ENCODE data around the gene LCTL.

LCTL gene

DNA sequence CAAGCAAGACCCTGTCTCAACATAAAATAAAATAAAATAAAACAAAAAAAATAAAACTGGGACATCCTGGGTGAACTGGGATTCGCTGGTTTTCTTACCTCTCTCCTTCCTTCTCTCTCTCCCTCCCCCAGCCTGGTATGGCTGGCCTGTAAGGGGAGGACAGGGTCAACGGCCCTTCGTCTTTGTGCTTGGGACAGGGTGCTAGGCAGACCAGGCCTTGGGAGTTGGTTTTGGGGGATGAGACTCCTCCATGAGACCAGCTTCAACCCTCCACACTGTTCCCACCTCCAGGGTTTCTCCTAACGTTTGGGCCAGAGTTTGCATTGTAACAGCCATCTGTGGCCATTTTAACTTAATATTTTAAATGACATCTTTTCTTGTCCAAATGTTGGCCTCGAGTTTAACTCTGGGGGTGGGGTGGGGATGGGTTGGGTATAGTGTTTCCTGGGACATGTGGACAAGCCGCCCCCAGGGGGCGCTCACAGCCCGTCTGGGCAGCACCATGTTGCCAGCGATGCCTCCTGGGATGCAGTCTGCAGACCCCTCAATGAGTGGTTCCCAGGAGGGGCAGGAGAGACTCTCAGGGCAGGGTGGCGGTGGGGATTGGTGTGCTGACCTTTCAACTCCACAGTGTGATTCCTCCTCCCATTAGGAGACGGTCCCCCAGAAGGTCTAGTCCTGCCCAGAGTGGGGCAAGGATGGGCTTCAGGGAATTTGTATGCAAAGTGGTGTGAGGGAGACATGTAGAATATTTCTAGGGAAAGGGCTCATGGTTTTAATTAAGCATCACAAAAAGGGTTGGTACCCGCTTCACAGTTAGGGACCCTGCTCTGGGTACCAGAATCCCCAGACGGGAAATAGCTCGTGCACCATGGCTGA lies 37.7 kb upstream of the LCTL start:
- Histone ChIP-seq H3K27ac (ENCODE audit: low read length, poor library complexity, severe bottlenecking) (no peak overlapping the region), H3K79me1 (replicated peaks; ENCODE audit: low read length, poor library complexity, severe bottlenecking) (no peaks in the 10 kb centered on the region)
- WGBS: 38% methylated on average over 11 of the region's 14 CpGs

DNA sequence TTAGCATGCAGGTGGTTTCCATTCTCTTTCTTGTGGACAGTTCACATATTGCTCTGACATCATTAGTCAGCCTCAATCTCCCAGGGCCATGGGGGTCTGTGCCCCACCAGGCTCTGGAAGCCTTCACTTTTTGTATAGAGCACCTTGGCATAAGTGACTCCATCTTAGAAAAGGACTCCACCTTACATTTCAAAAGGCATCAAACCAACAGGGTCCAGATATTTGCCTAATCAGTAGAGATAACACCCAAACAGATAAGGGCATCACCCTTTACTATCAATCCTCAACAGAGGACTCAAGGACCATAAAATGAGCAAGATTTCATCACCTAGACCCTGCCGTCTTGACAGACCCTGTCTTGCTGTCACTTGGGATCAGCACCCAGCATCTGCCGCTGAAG lies 35.7 kb upstream of the LCTL start:
- H2BK120ac ChIP-seq (ENCODE audit: low read depth, low read length): no peak overlapping the region
- H3K23ac ChIP-seq (ENCODE audit: low read length in 2 of 2): no peak overlapping the region
- H2AFZ ChIP-seq (ENCODE audit: low read depth, low read length): no peak overlapping the region
- no peak overlapping the region for H3K14ac ChIP-seq (ENCODE audit: low read length in 2 of 2)
- H3K4me1 ChIP-seq (ENCODE audit: control insufficient read depth, insufficient read depth, low read depth, low read length): no peaks in the 10 kb centered on the region
- no peak overlapping the region for H2AK5ac ChIP-seq (ENCODE audit: low read length, severe bottlenecking)
- 20% methylated on average over 2 of the region's 2 CpGs for WGBS
- H3K9me3 ChIP-seq (ENCODE audit: control insufficient read depth, low read length): no peaks in the 10 kb centered on the region
- H2BK15ac ChIP-seq (ENCODE audit: low read depth, poor library complexity, severe bottlenecking): no peak overlapping the region
- H3K9ac ChIP-seq (ENCODE audit: low read length): no peak overlapping the region
- H2BK5ac ChIP-seq (ENCODE audit: low read depth, low read length, poor library complexity, severe bottlenecking): no peak overlapping the region
- H4K8ac ChIP-seq (ENCODE audit: low read length): no peak overlapping the region
- H2BK12ac ChIP-seq (ENCODE audit: low read length in 2 of 2): no peak overlapping the region
- peaks cover 19 to 21% of the 10 kb centered on the region in 2 experiments for H3K27me3 ChIP-seq (ENCODE audit: control insufficient read depth in 1 of 2, insufficient read depth in 1 of 2, low read length in 2 of 2)
- H3K79me1 ChIP-seq (replicated peaks; ENCODE audit: low read length, poor library complexity, severe bottlenecking): no peaks in the 10 kb centered on the region
- no peak overlapping the region for H4K91ac ChIP-seq (ENCODE audit: low read length)
- no peak overlapping the region for H3K18ac ChIP-seq (ENCODE audit: low read depth in 1 of 2, low read length in 2 of 2)
- no peak overlapping the region for H3K27ac ChIP-seq (ENCODE audit: low read length, poor library complexity, severe bottlenecking)
- no peak overlapping the region for H3K4me3 ChIP-seq (ENCODE audit: insufficient read depth in 1 of 2, low read depth in 1 of 2, low read length in 2 of 2)
- H3K4me2 ChIP-seq (ENCODE audit: low read length, poor library complexity, severe bottlenecking): no peak overlapping the region
- DNase-seq: no peak
- H3K4ac ChIP-seq (ENCODE audit: low read depth in 1 of 2, low read length in 2 of 2): no peak overlapping the region
- H3K36me3 ChIP-seq (ENCODE audit: control insufficient read depth in 1 of 2, insufficient read depth in 2 of 2, low read depth in 1 of 2, low read length in 2 of 2): no peaks in the 10 kb centered on the region

More for the DNA sequence above, 37.7 kb upstream of the LCTL start:
- no peak overlapping the region for H3K23ac ChIP-seq (ENCODE audit: low read length in 2 of 2)
- H3K27me3 ChIP-seq (ENCODE audit: control insufficient read depth in 1 of 2, insufficient read depth in 1 of 2, low read length in 2 of 2): peaks cover 19 to 21% of the 10 kb centered on the region in 2 experiments
- H2BK15ac ChIP-seq (ENCODE audit: low read depth, poor library complexity, severe bottlenecking): no peak overlapping the region
- H3K4me2 ChIP-seq (ENCODE audit: low read length, poor library complexity, severe bottlenecking): no peak overlapping the region
- no peak overlapping the region for H2BK120ac ChIP-seq (ENCODE audit: low read depth, low read length)
- H4K8ac ChIP-seq (ENCODE audit: low read length): peak overlapping the region; percentile 1
- H2AFZ ChIP-seq (ENCODE audit: low read depth, low read length): no peak overlapping the region
- no peaks in the 10 kb centered on the region for H3K4me1 ChIP-seq (ENCODE audit: control insufficient read depth, insufficient read depth, low read depth, low read length)
- no peak overlapping the region for H3K9ac ChIP-seq (ENCODE audit: low read length)
- no peaks in the 10 kb centered on the region for H3K9me3 ChIP-seq (ENCODE audit: control insufficient read depth, low read length)
- H3K18ac ChIP-seq (ENCODE audit: low read depth in 1 of 2, low read length in 2 of 2): no peak overlapping the region
- no peak overlapping the region for H2BK5ac ChIP-seq (ENCODE audit: low read depth, low read length, poor library complexity, severe bottlenecking)
- H3K4ac ChIP-seq (ENCODE audit: low read depth in 1 of 2, low read length in 2 of 2): no peak overlapping the region
- DNase-seq: peak; percentile 66
- no peak overlapping the region for H3K14ac ChIP-seq (ENCODE audit: low read length in 2 of 2)
- no peak overlapping the region for H2BK12ac ChIP-seq (ENCODE audit: low read length in 2 of 2)
- H3K4me3 ChIP-seq (ENCODE audit: insufficient read depth in 1 of 2, low read depth in 1 of 2, low read length in 2 of 2): no peak overlapping the region
- no peak overlapping the region for H2AK5ac ChIP-seq (ENCODE audit: low read length, severe bottlenecking)
- H3K36me3 ChIP-seq (ENCODE audit: control insufficient read depth in 1 of 2, insufficient read depth in 2 of 2, low read depth in 1 of 2, low read length in 2 of 2): no peaks in the 10 kb centered on the region
- no peak overlapping the region for H4K91ac ChIP-seq (ENCODE audit: low read length)

DNA sequence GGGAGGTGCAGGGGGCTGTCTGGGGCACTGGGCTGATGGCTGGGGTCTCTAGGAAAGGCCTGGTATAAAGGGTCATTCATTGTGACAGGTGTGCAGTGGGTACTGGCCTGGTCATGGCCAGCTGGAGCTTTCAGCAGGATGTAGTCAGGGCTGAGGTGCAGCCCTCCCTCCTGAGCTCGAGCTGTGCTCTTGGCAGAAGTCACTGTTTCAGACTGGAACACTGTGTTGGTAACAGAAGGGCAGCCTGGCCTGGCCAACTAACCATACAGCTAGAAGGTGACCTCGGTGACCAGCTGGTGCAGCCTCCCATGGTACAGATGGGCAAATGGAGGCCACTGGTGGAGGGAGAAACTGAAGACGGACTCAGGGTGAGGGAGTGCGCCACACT lies 34.4 kb upstream of the LCTL start:
- Histone ChIP-seq H2BK15ac (ENCODE audit: low read depth, poor library complexity, severe bottlenecking) (no peak overlapping the region), H3K36me3 (ENCODE audit: control insufficient read depth in 1 of 2, insufficient read depth in 2 of 2, low read depth in 1 of 2, low read length in 2 of 2) (no peaks in the 10 kb centered on the region), H2AFZ (ENCODE audit: low read depth, low read length) (no peak overlapping the region), H3K4me3 (ENCODE audit: insufficient read depth in 1 of 2, low read depth in 1 of 2, low read length in 2 of 2) (no peak overlapping the region), H3K4ac (ENCODE audit: low read depth in 1 of 2, low read length in 2 of 2) (no peak overlapping the region), H3K9me3 (ENCODE audit: control insufficient read depth, low read length) (no peaks in the 10 kb centered on the region), H3K9ac (ENCODE audit: low read length) (no peak overlapping the region), H3K27me3 (ENCODE audit: control insufficient read depth in 1 of 2, insufficient read depth in 1 of 2, low read length in 2 of 2) (peaks cover 19 to 21% of the 10 kb centered on the region in 2 experiments), H2BK5ac (ENCODE audit: low read depth, low read length, poor library complexity, severe bottlenecking) (no peak overlapping the region), H3K23ac (ENCODE audit: low read length in 2 of 2) (no peak overlapping the region), H3K79me1 (replicated peaks; ENCODE audit: low read length, poor library complexity, severe bottlenecking) (no peaks in the 10 kb centered on the region), H4K8ac (ENCODE audit: low read length) (no peak overlapping the region), H3K4me1 (ENCODE audit: control insufficient read depth, insufficient read depth, low read depth, low read length) (no peaks in the 10 kb centered on the region), H3K18ac (ENCODE audit: low read depth in 1 of 2, low read length in 2 of 2) (no peak overlapping the region), H3K14ac (ENCODE audit: low read length in 2 of 2) (peak overlapping the region in 1 of 2 experiments; percentile 46), H2BK12ac (ENCODE audit: low read length in 2 of 2) (no peak overlapping the region), H2BK120ac (ENCODE audit: low read depth, low read length) (no peak overlapping the region), H3K4me2 (ENCODE audit: low read length, poor library complexity, severe bottlenecking) (no peak overlapping the region), H4K91ac (ENCODE audit: low read length) (no peak overlapping the region), H3K27ac (ENCODE audit: low read length, poor library complexity, severe bottlenecking) (no peak overlapping the region), H2AK5ac (ENCODE audit: low read length, severe bottlenecking) (no peak overlapping the region)
- WGBS: 83% methylated on average over 4 of the region's 4 CpGs
- no peak for DNase-seq

DNA sequence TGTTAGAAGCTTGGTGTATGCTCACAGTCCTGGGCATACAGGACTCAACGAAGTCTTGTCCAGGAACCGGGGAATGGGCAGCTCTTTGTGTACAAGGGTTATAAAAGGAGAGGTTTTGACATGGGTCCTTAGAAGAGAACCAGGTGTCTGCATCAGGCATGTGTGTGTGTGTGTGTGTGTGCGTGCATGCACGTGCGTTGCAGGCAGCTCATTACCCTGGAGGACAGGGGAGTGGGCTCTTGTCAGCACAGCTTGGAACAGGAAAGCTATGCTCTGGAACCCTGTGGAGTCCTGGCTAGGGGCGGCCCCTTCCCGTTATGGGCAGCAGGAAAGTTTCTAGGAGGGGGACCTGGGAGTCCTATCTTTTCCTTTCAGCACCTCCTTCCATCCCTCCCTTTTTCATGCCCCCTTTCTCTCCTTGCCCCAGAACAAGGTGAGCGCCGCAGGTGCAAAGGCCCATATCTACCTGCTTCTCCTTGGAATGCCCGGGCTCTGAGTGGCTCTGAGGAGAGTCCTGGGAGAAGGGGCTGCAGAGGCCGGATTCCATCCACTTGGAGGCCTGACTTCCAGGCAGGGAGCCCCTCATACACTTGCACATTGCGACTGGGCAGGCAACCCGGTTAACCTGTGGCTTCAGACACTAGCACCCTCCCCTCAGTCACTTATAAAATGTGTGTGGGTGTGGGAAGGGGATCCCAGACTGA lies 33.9 kb upstream of the LCTL start:
- WGBS: 72% methylated on average over 9 of the region's 13 CpGs
- H3K27me3 ChIP-seq (ENCODE audit: control insufficient read depth in 1 of 2, insufficient read depth in 1 of 2, low read length in 2 of 2): peaks cover 19 to 21% of the 10 kb centered on the region in 2 experiments

More for the DNA sequence above, 33.9 kb upstream of the LCTL start:
- Histone ChIP-seq H4K8ac (ENCODE audit: low read length) (no peak overlapping the region), H3K9me3 (ENCODE audit: control insufficient read depth, low read length) (no peaks in the 10 kb centered on the region), H2BK12ac (ENCODE audit: low read length in 2 of 2) (no peak overlapping the region), H2AFZ (ENCODE audit: low read depth, low read length) (no peak overlapping the region), H3K27ac (ENCODE audit: low read length, poor library complexity, severe bottlenecking) (no peak overlapping the region), H3K4me1 (ENCODE audit: control insufficient read depth, insufficient read depth, low read depth, low read length) (no peaks in the 10 kb centered on the region), H3K9ac (ENCODE audit: low read length) (no peak overlapping the region), H3K23ac (ENCODE audit: low read length in 2 of 2) (no peak overlapping the region), H3K4me2 (ENCODE audit: low read length, poor library complexity, severe bottlenecking) (no peak overlapping the region), H2BK5ac (ENCODE audit: low read depth, low read length, poor library complexity, severe bottlenecking) (no peak overlapping the region), H3K18ac (ENCODE audit: low read depth in 1 of 2, low read length in 2 of 2) (no peak overlapping the region), H3K4ac (ENCODE audit: low read depth in 1 of 2, low read length in 2 of 2) (no peak overlapping the region), H4K91ac (ENCODE audit: low read length) (no peak overlapping the region), H3K79me1 (replicated peaks; ENCODE audit: low read length, poor library complexity, severe bottlenecking) (no peaks in the 10 kb centered on the region), H3K36me3 (ENCODE audit: control insufficient read depth in 1 of 2, insufficient read depth in 2 of 2, low read depth in 1 of 2, low read length in 2 of 2) (no peaks in the 10 kb centered on the region), H3K14ac (ENCODE audit: low read length in 2 of 2) (no peak overlapping the region), H2BK120ac (ENCODE audit: low read depth, low read length) (no peak overlapping the region), H2BK15ac (ENCODE audit: low read depth, poor library complexity, severe bottlenecking) (no peak overlapping the region), H3K4me3 (ENCODE audit: insufficient read depth in 1 of 2, low read depth in 1 of 2, low read length in 2 of 2) (no peak overlapping the region), H2AK5ac (ENCODE audit: low read length, severe bottlenecking) (no peak overlapping the region)
- no peak for DNase-seq

All from mesenchymal stem cell (in vitro differentiated cells and primary cell).